ENCODE results near the gene NOL6.

GRCh38 chr9:33425128-33425533, 48.6 kb downstream of the NOL6 start:
- no peak for TF ChIP-seq POLR2A (IDR thresholded peaks at IDR 0.05; ENCODE audit: low read length)
- no peak for TF ChIP-seq GATA1 (IDR thresholded peaks at IDR 0.05; ENCODE audit: low read depth, low read length)

Measured in erythroblast (primary cell).